IMR-90 (cell line): ENCODE measurements around the gene OGDHL. TPM values are rescaled to one million over a fixed set of nuclear protein-coding genes. Genes with fewer than 3 reads are reported as not detected.

Experiments
- ATAC-seq: fragments of 200-7000 bp; cut with Tn5 transposase; 2 replicates; pipeline ENCODE4 v1.9.1; 2020; ENCODE audit warnings: low read depth, mild to moderate bottlenecking, moderate library complexity
- BruUV-seq: library from RNA; stranded (reverse); fragments of 400-500 nt; replicated peaks from 2 replicates; lab custom pipeline; 2021; lab: Mats Ljungman, UMichigan
- CTCF ChIA-PET: fragments of 300-600 bp; formaldehyde crosslinking; extraction: SDS; loops from one replicate; lab custom pipeline; 2021; ENCODE audit warnings: antibody characterized with exemption; lab: Yijun Ruan, JAX
- POLR2A ChIA-PET: fragments of 300-600 bp; sonication (Branson Sonifier 250); formaldehyde crosslinking; loops from one replicate; lab custom pipeline; 2022; ENCODE audit warnings: antibody characterized with exemption; ENCODE audit not compliant: unreplicated experiment; lab: Charles Lee
- DNase-seq: peaks from one replicate; pipeline ENCODE4 v3.0.0; 2013
- H2AFZ ChIP-seq: replicated peaks from 2 replicates; pipeline ENCODE3; 2013; ENCODE audit warnings: low read length, mild to moderate bottlenecking; ENCODE audit not compliant: poor library complexity
- H2AK5ac ChIP-seq: 2 replicates; pipeline ENCODE4 v1.6.1; 2013; ENCODE audit warnings: low read depth, low read length, inconsistent platforms
- H2AK9ac ChIP-seq: replicated peaks from 2 replicates; pipeline ENCODE3; 2013; ENCODE audit warnings: mild to moderate bottlenecking, low read depth, low read length, moderate library complexity; ENCODE audit not compliant: poor library complexity
- H2BK120ac ChIP-seq: 2 replicates; pipeline ENCODE4 v1.6.1; 2013; ENCODE audit warnings: low read depth, low read length, inconsistent platforms
- H2BK15ac ChIP-seq: 3 replicates; pipeline ENCODE4 v1.6.1; 2013; ENCODE audit warnings: low read depth, low read length, inconsistent platforms
- H2BK20ac ChIP-seq: 2 replicates; pipeline ENCODE4 v1.6.1; 2013; ENCODE audit warnings: low read depth, mild to moderate bottlenecking, inconsistent platforms, low read length, moderate library complexity
- H2BK5ac ChIP-seq: 2 replicates; pipeline ENCODE4 v1.6.1; 2013; ENCODE audit warnings: mild to moderate bottlenecking, low read depth, low read length, inconsistent platforms; ENCODE audit not compliant: poor library complexity, severe bottlenecking
- H3K14ac ChIP-seq: replicated peaks from 2 replicates; pipeline ENCODE4 v1.6.1; 2013; ENCODE audit warnings: low read depth, low read length, inconsistent platforms
- H3K18ac ChIP-seq: 2 replicates; pipeline ENCODE4 v1.6.1; 2013; ENCODE audit warnings: low read depth, low read length, control low read depth
- H3K23ac ChIP-seq: 2 replicates; pipeline ENCODE4 v1.6.1; 2013; ENCODE audit warnings: low read depth, low read length, inconsistent platforms
- H3K27ac ChIP-seq: 2 replicates; pipeline ENCODE4 v1.5.1; 2013; ENCODE audit warnings: mild to moderate bottlenecking, control low read depth, low read length; ENCODE audit not compliant: insufficient read depth
- H3K27me3 ChIP-seq: 2 replicates; pipeline ENCODE4 v1.6.1; 2013; ENCODE audit warnings: low read length; ENCODE audit not compliant: control insufficient read depth, insufficient read depth
- H3K36me3 ChIP-seq: 2 replicates; pipeline ENCODE4 v1.6.1; 2013; ENCODE audit warnings: low read length, mixed read lengths; ENCODE audit not compliant: control insufficient read depth, insufficient read depth
- H3K4ac ChIP-seq: 2 replicates; pipeline ENCODE4 v1.6.1; 2013; ENCODE audit warnings: low read depth, low read length, inconsistent platforms
- H3K4me1 ChIP-seq: 2 replicates; pipeline ENCODE4 v1.6.1; 2013; ENCODE audit warnings: low read length, mixed read lengths; ENCODE audit not compliant: control insufficient read depth, insufficient read depth
- H3K4me2 ChIP-seq: 2 replicates; pipeline ENCODE4 v1.6.1; 2013; ENCODE audit warnings: low read depth, mild to moderate bottlenecking, control low read depth, low read length, moderate library complexity
- H3K4me3 ChIP-seq: 2 replicates; pipeline ENCODE4 v1.5.1; 2013; ENCODE audit warnings: low read depth, mild to moderate bottlenecking, control low read depth, low read length, moderate library complexity; ENCODE audit not compliant: insufficient read depth
- H3K56ac ChIP-seq: 2 replicates; pipeline ENCODE4 v1.6.1; 2013; ENCODE audit warnings: low read length, inconsistent platforms; ENCODE audit not compliant: insufficient read depth; ENCODE audit errors: extremely low read depth
- H3K79me1 ChIP-seq, 2 experiments: 2 replicates each; pipeline ENCODE4 v1.6.1; 2013; ENCODE audit warnings: low read length in 2 of 2, inconsistent platforms in 1 of 2, low read depth in 1 of 2
- H3K9ac ChIP-seq: 2 replicates; pipeline ENCODE4 v1.6.1; 2013; ENCODE audit warnings: low read depth, low read length, control low read depth
- H3K9me1 ChIP-seq: 2 replicates; pipeline ENCODE4 v1.6.1; 2013; ENCODE audit warnings: low read length, inconsistent platforms; ENCODE audit not compliant: insufficient read depth
- H3K9me3 ChIP-seq: 2 replicates; pipeline ENCODE4 v1.6.1; 2013; ENCODE audit warnings: low read length; ENCODE audit not compliant: control insufficient read depth, insufficient read depth
- H4K20me1 ChIP-seq: 2 replicates; pipeline ENCODE4 v1.6.1; 2013; ENCODE audit warnings: low read length, inconsistent platforms; ENCODE audit not compliant: insufficient read depth
- H4K5ac ChIP-seq: 2 replicates; pipeline ENCODE4 v1.6.1; 2013; ENCODE audit warnings: mild to moderate bottlenecking, low read depth, low read length, control low read depth
- H4K8ac ChIP-seq, 2 experiments: 2 replicates each; pipeline ENCODE4 v1.6.1; 2013; ENCODE audit warnings: low read depth in 2 of 2, low read length in 2 of 2, control low read depth in 1 of 2, inconsistent platforms in 1 of 2
- H4K91ac ChIP-seq: 2 replicates; pipeline ENCODE4 v1.6.1; 2013; ENCODE audit warnings: low read depth, low read length, inconsistent platforms; ENCODE audit not compliant: insufficient read depth
- MXI1 ChIP-seq: IDR thresholded peaks from 2 replicates; pipeline ENCODE4 v1.6.1; 2012; ENCODE audit warnings: low read depth, mild to moderate bottlenecking, low read length, moderate library complexity, borderline replicate concordance
- RCOR1 ChIP-seq: IDR thresholded peaks from 2 replicates; pipeline ENCODE4 v1.6.1; 2012; ENCODE audit warnings: mild to moderate bottlenecking, low read length, improper control_type of control experiment; ENCODE audit not compliant: insufficient replicate concordance
- WGBS, 2 experiments: methylation state at CpG; one replicate each; pipeline versions ENCODE4 v1.1.5 to v1.1.7; 2013; ENCODE audit warnings: missing lambda C conversion rate in 2 of 2; ENCODE audit not compliant: insufficient read length in 1 of 2; ENCODE audit errors: extremely low coverage in 2 of 2; 5-methylcytosine and 5-hydroxymethylcytosine counted together
- dilution Hi-C: fragments of 300-500 bp; cut with HindIII; formaldehyde crosslinking; loops from one replicate; pipeline ENCODE4 v1.14.3; 2018; ENCODE audit warnings: low sequenced_read_pairs; ENCODE audit not compliant: unreplicated experiment
- in situ Hi-C: fragments of 300-500 bp; cut with MboI; formaldehyde crosslinking; loops from 3 replicates; pipeline ENCODE4 v1.14.3; 2019; ENCODE audit warnings: low sequenced_read_pairs, inconsistent platforms, mixed read lengths
- intact Hi-C: fragments of 100-400 bp; cut with micrococcal nuclease; formaldehyde crosslinking; loops from 2 replicates; pipeline ENCODE4 v1.10.0; 2022
- polyA plus RNA-seq, 3 experiments: library from polyadenylated mRNA; depleted of rRNA; stranded (reverse); fragments of >200 nt; gene quantifications; 2 replicates each; pipeline ENCODE4 v1.2.3, GENCODE V29; 2012; ENCODE audit warnings: low replicate concordance in 1 of 3
- total RNA-seq: library from RNA; depleted of rRNA; stranded (reverse); fragments of >200 nt; gene quantifications from 2 replicates; pipeline ENCODE4 v1.2.3, GENCODE V29; 2012

OGDHL gene
- total and polyA plus RNA-seq, 2 of the 4 experiments (the other 2 are of a cell fraction), result 0.18 to 0.27 TPM

DNA sequence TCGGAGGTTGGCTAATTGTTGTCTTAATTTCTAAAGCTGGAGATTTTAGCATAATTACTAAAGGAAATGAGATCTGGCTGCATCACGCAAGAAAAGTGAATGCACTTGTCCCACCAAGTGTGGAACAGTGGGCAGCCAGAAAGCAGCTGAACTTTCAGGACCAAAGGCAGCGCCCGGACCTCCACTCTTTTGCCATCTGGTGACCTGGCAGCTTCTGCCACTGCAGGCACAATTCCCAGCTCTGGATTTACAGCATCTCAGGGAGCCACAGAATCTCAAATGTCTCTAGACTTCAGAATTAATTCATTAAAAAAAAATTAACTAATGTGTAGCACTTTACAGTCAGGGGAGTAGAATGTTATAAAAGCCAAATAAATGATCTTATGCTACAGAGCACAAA, 14.7 kb upstream of the OGDHL start:
- Histone ChIP-seq H2AK9ac (no peak overlapping the region), H3K79me1 (no peaks in the 10 kb centered on the region), H4K20me1 (no peaks in the 10 kb centered on the region), H3K56ac (no peak overlapping the region), H2BK120ac (no peak overlapping the region), H4K8ac (no peak overlapping the region), H3K9ac (no peak overlapping the region), H3K18ac (no peak overlapping the region), H2BK15ac (no peak overlapping the region), H4K5ac (no peak overlapping the region), H3K36me3 (no peaks in the 10 kb centered on the region), H3K27ac (no peak overlapping the region), H2AFZ (no peak overlapping the region), H3K4me2 (no peak overlapping the region), H3K27me3 (peaks cover 3% of the 10 kb centered on the region; the same call in 1 of the 2 replicates), H2BK20ac (no peak overlapping the region), H3K4me3 (no peak overlapping the region), H3K14ac (no peak overlapping the region), H3K23ac (no peak overlapping the region), H3K4me1 (no peaks in the 10 kb centered on the region), H3K9me3 (no peaks in the 10 kb centered on the region), H3K4ac (no peak overlapping the region), H2AK5ac (no peak overlapping the region), H3K9me1 (no peaks in the 10 kb centered on the region), H4K91ac (no peak overlapping the region), H2BK5ac (no peak overlapping the region)
- no peak for ATAC-seq
- in situ Hi-C loops (no loop called here), dilution Hi-C loops (no loop called here), intact Hi-C loops (no loop called here)
- 38% methylated on average over 2 of the region's 4 CpGs; no CpG with 5 or more reads in 1 of the 2 experiments for WGBS, 2 experiments
- TF ChIP-seq RCOR1 (no peak), MXI1 (no peak)
- no TSS peak for BruUV-seq
- DNase-seq, result no peak
- CTCF ChIA-PET, result no interaction called here
- POLR2A ChIA-PET, result no interaction called here
